GM23248 (cell line): ENCODE data around the gene FDPS. TPM values are rescaled to one million over a fixed set of nuclear protein-coding genes. Genes with fewer than 3 reads are reported as not detected.
A peak's percentile ranks its signal among the peaks of the same experiment; 100 is the strongest.

Experiments
- DNase-seq: peaks from one replicate; pipeline ENCODE4 v3.0.0-alpha.2; 2015
- H2AFZ ChIP-seq: fragments of 200-600 bp; sonication (generic); 2 replicates; pipeline ENCODE4 v1.6.1; 2016; ENCODE audit warnings: antibody characterized with exemption
- H3F3A ChIP-seq: fragments of 200-600 bp; sonication (generic); 2 replicates; pipeline ENCODE4 v1.6.1; 2016; ENCODE audit warnings: mild to moderate bottlenecking, antibody characterized with exemption, mixed run types; ENCODE audit not compliant: insufficient read depth
- H3K27ac ChIP-seq: fragments of 200-600 bp; sonication (generic); 2 replicates; pipeline ENCODE4 v1.5.1; 2016; ENCODE audit warnings: mild to moderate bottlenecking
- H3K27me3 ChIP-seq: fragments of 200-600 bp; sonication (generic); replicated peaks from 2 replicates; pipeline ENCODE4 v1.6.1; 2016; ENCODE audit warnings: mild to moderate bottlenecking; ENCODE audit not compliant: insufficient read depth
- H3K36me3 ChIP-seq: fragments of 200-600 bp; sonication (generic); 2 replicates; pipeline ENCODE4 v1.6.1; 2016; ENCODE audit warnings: low read depth, mild to moderate bottlenecking
- H3K4me1 ChIP-seq: fragments of 200-600 bp; sonication (generic); 2 replicates; pipeline ENCODE4 v1.6.1; 2016; ENCODE audit warnings: mild to moderate bottlenecking; ENCODE audit not compliant: insufficient read depth
- H3K4me2 ChIP-seq: fragments of 200-600 bp; sonication (generic); one replicate; pipeline ENCODE4 v1.6.1; 2016; ENCODE audit warnings: mild to moderate bottlenecking; ENCODE audit not compliant: unreplicated experiment
- H3K4me3 ChIP-seq: fragments of 200-600 bp; sonication (generic); 2 replicates; pipeline ENCODE4 v1.5.1; 2016; ENCODE audit warnings: mild to moderate bottlenecking
- H3K79me2 ChIP-seq: fragments of 200-600 bp; sonication (generic); 2 replicates; pipeline ENCODE4 v1.6.1; 2016; ENCODE audit warnings: mild to moderate bottlenecking; ENCODE audit not compliant: insufficient read depth
- H3K9ac ChIP-seq: fragments of 200-600 bp; sonication (generic); 2 replicates; pipeline ENCODE4 v1.6.1; 2016; ENCODE audit warnings: mild to moderate bottlenecking
- H3K9me2 ChIP-seq: fragments of 200-600 bp; sonication (generic); 2 replicates; pipeline ENCODE4 v1.6.1; 2016; ENCODE audit warnings: mixed run types, mild to moderate bottlenecking, moderate library complexity; ENCODE audit not compliant: insufficient read depth
- H3K9me3 ChIP-seq: fragments of 200-600 bp; sonication (generic); one replicate; pipeline ENCODE4 v1.6.1; 2017; ENCODE audit warnings: low read depth
- H4K20me1 ChIP-seq: fragments of 200-600 bp; sonication (generic); 2 replicates; pipeline ENCODE4 v1.6.0; 2016; ENCODE audit not compliant: insufficient read depth
- EZH2 ChIP-seq: fragments of 200-600 bp; sonication (generic); IDR thresholded peaks from 2 replicates; pipeline ENCODE4 v1.6.1; 2018; ENCODE audit warnings: antibody characterized with exemption, mild to moderate bottlenecking; ENCODE audit not compliant: insufficient read depth, poor library complexity, severe bottlenecking
- EZH2phosphoT487 ChIP-seq: fragments of 200-600 bp; sonication (generic); IDR thresholded peaks from 2 replicates; pipeline ENCODE4 v1.6.1; 2018; ENCODE audit warnings: antibody characterized with exemption, moderate library complexity, mild to moderate bottlenecking, low read depth; ENCODE audit not compliant: insufficient read depth
- WGBS, 2 experiments: methylation state at CpG; one replicate each; pipeline ENCODE4 v1.1.6; 2015 to 2017; ENCODE audit warnings: low lambda C conversion rate in 2 of 2, low coverage in 1 of 2; ENCODE audit errors: missing lambda C conversion rate in 2 of 2; 5-methylcytosine and 5-hydroxymethylcytosine counted together
- in situ Hi-C: fragments of 300-500 bp; cut with MboI; formaldehyde crosslinking; loops from 2 replicates; pipeline ENCODE4 v1.15.0; 2020
- polyA plus RNA-seq: library from polyadenylated mRNA; unstranded; fragments of >200 nt; fragmentation: Nextera tagmentation; extraction: Ambion mirVana; gene quantifications from 2 replicates; pipeline ENCODE4 v1.2.1, GENCODE V29; 2016
- total RNA-seq: library from RNA; depleted of rRNA; stranded (reverse); fragments of >200 nt; shearing (Covaris generic); gene quantifications from 2 replicates; pipeline ENCODE4 v1.2.3, GENCODE V29; 2014

FDPS gene
- total and polyA plus RNA-seq, 2 experiments from 2014 or later: 96.3 to 116 TPM

GRCh38 chr1:155301342-155301841, 7.3 kb upstream of the FDPS start, which contains the start of gene PKLR:
Gene PKLR, minus strand, starts transcription at chr1:155301438. Its CDS starts 43 bp downstream, at chr1:155301395.
- Histone ChIP-seq H3K27ac (no peak within 1 kb of the TSS), H4K20me1 (no peaks in the 10 kb centered on the region), H3K27me3 (no peaks in the 10 kb centered on the region; the same call in 1 of the 2 replicates), H3K4me2 (no peak within 1 kb of the TSS), H3K9ac (no peak within 1 kb of the TSS), H3K4me3 (no peak within 1 kb of the TSS), H3K9me2 (no peaks in the 10 kb centered on the region), H3K9me3 (no peaks in the 10 kb centered on the region), H2AFZ (no peak within 1 kb of the TSS), H3K4me1 (peaks cover 14% of the 10 kb centered on the region), H3F3A (0 out of 2 replicates have a peak, but pooled peaks cover 4% of the 10 kb centered on the region), H3K36me3 (no peaks in the 10 kb centered on the region), H3K79me2 (no peaks in the 10 kb centered on the region)
- 51 to 53% methylated on average over 5 of the region's 5 CpGs for WGBS, 2 experiments
- in situ Hi-C loops: no loop called here
- no peak for TF ChIP-seq EZH2phosphoT487
- TF ChIP-seq EZH2: no peak
- DNase-seq: no peak

- TF ChIP-seq EZH2phosphoT487 (no peak), EZH2 (no peak)
- no peak overlapping the region for H3K9ac ChIP-seq
- peaks cover 13% of the 10 kb centered on the region; the same call in 1 of the 2 replicates for H3F3A ChIP-seq
- no peak overlapping the region for H3K4me2 ChIP-seq
- H3K27me3 ChIP-seq: no peaks in the 10 kb centered on the region
- H3K79me2 ChIP-seq: peaks cover 9% of the 10 kb centered on the region
- 63 to 67% methylated on average over 11 of the region's 11 CpGs for WGBS, 2 experiments
- H3K4me3 ChIP-seq: no peak overlapping the region
- no peaks in the 10 kb centered on the region for H3K9me2 ChIP-seq
- H3K4me1 ChIP-seq: peaks cover 17% of the 10 kb centered on the region
- in situ Hi-C loops: no loop called here
- H3K36me3 ChIP-seq: no peaks in the 10 kb centered on the region
- no peak overlapping the region for H2AFZ ChIP-seq
- H3K27ac ChIP-seq: no peak overlapping the region
- no peak for DNase-seq
- no peaks in the 10 kb centered on the region for H3K9me3 ChIP-seq
- no peaks in the 10 kb centered on the region for H4K20me1 ChIP-seq
Observed at GRCh38 chr1:155304558-155305063, 4.1 kb upstream of the FDPS start.

GRCh38 chr1:155305881-155306391, 2.7 kb upstream of the FDPS start:
- in situ Hi-C loops: no loop called here
- Histone ChIP-seq H3K36me3 (no peaks in the 10 kb centered on the region), H3K27ac (no peak overlapping the region), H3K9ac (no peak overlapping the region), H3F3A (peaks cover 13% of the 10 kb centered on the region; the same call in 1 of the 2 replicates), H3K27me3 (no peaks in the 10 kb centered on the region), H3K9me2 (no peaks in the 10 kb centered on the region), H3K4me3 (no peak overlapping the region), H3K4me1 (peaks cover 22% of the 10 kb centered on the region), H3K79me2 (peaks cover 23% of the 10 kb centered on the region), H2AFZ (0 out of 2 replicates have a peak overlapping the region, but pooled peaks have one; percentile 45), H3K9me3 (no peaks in the 10 kb centered on the region), H3K4me2 (no peak overlapping the region), H4K20me1 (no peaks in the 10 kb centered on the region)
- TF ChIP-seq EZH2phosphoT487: no peak
- TF ChIP-seq EZH2: no peak
- peak; percentile 57 for DNase-seq
- 61 to 69% methylated on average over 7 of the region's 7 CpGs for WGBS, 2 experiments

- Histone ChIP-seq H3K4me1 (peaks cover 22% of the 10 kb centered on the region), H3K9ac (no peak overlapping the region), H3K36me3 (no peaks in the 10 kb centered on the region), H4K20me1 (no peaks in the 10 kb centered on the region), H3K27ac (no peak overlapping the region), H2AFZ (no peak overlapping the region), H3K27me3 (no peaks in the 10 kb centered on the region), H3K79me2 (peaks cover 30% of the 10 kb centered on the region), H3K9me3 (no peaks in the 10 kb centered on the region), H3K4me3 (no peak overlapping the region), H3F3A (peaks cover 13% of the 10 kb centered on the region; the same call in 1 of the 2 replicates), H3K4me2 (no peak overlapping the region), H3K9me2 (no peaks in the 10 kb centered on the region)
- WGBS, 2 experiments: 40 to 42% methylated on average over 6 of the region's 6 CpGs
- TF ChIP-seq EZH2phosphoT487 (no peak), EZH2 (no peak)
- DNase-seq: peak; percentile 58
- in situ Hi-C loops: no loop called here
Observed at GRCh38 chr1:155307247-155307740, 1.4 kb upstream of the FDPS start.
